ENCODE data around the gene CRYGN. TPM values are rescaled to one million over a fixed set of nuclear protein-coding genes. Genes with fewer than 3 reads are reported as not detected.

CRYGN gene
- total RNA-seq, 1 donor from 2014 or later, result 2.5 TPM

DNA sequence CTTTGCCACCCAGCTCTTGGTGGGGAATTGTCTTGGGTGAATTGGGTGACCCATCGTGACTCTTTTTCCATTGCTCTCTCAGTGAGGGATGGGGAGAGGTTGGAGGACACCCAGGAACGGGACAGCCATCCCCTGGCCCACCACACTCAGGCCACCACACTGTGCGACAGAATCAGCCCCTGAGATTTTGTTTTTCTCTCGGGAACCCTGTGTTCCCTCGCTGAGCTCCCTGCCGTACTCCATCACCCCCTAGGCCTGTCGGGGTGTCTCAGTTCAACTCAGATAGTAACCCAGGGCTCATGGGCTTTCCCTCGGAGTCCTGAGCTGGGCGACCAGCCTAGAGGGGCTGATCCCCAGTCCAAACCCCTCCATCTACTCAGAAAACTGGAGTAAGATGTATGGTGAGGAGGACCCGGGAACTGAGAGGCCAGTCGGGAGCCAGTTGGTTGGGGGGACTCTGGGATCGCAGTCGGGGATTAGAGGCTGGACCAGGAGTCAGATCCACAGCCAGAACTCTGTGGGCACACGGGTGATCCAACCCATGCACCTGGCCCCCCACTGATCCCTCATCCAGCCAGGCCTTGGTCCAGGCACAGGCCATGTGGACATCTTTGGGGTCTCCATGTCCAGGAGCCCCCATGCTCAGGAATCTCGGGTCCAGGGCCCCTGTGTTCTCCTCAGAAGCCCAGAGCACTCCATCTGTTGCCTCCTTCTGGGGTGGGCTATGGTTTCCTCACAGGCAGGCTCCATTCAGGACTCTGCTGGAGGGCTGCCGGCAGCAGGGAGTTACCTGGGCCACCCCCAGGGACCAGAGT lies 9.3 kb downstream of the CRYGN start:
- Mint-ChIP-seq H3K36me3 (ENCODE audit: insufficient read depth) (peaks cover 1% of the 10 kb centered on the region), H3K4me3 (ENCODE audit: low read depth) (no peak overlapping the region), H3K9me3 (ENCODE audit: low read depth) (no peaks in the 10 kb centered on the region), H3K27me3 (no peaks in the 10 kb centered on the region), H3K27ac (no peak overlapping the region), H3K4me1 (ENCODE audit: low read depth) (peaks cover 24% of the 10 kb centered on the region)
- TF ChIP-seq, protein P1, sequence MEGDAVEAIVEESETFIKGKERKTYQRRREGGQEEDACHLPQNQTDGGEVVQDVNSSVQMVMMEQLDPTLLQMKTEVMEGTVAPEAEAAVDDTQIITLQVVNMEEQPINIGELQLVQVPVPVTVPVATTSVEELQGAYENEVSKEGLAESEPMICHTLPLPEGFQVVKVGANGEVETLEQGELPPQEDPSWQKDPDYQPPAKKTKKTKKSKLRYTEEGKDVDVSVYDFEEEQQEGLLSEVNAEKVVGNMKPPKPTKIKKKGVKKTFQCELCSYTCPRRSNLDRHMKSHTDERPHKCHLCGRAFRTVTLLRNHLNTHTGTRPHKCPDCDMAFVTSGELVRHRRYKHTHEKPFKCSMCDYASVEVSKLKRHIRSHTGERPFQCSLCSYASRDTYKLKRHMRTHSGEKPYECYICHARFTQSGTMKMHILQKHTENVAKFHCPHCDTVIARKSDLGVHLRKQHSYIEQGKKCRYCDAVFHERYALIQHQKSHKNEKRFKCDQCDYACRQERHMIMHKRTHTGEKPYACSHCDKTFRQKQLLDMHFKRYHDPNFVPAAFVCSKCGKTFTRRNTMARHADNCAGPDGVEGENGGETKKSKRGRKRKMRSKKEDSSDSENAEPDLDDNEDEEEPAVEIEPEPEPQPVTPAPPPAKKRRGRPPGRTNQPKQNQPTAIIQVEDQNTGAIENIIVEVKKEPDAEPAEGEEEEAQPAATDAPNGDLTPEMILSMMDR (IDR thresholded peaks at IDR 0.05; ENCODE audit: unreplicated experiment), result no peak
- no peak for DNase-seq (ENCODE audit: low spot score, unreplicated experiment)

DNA sequence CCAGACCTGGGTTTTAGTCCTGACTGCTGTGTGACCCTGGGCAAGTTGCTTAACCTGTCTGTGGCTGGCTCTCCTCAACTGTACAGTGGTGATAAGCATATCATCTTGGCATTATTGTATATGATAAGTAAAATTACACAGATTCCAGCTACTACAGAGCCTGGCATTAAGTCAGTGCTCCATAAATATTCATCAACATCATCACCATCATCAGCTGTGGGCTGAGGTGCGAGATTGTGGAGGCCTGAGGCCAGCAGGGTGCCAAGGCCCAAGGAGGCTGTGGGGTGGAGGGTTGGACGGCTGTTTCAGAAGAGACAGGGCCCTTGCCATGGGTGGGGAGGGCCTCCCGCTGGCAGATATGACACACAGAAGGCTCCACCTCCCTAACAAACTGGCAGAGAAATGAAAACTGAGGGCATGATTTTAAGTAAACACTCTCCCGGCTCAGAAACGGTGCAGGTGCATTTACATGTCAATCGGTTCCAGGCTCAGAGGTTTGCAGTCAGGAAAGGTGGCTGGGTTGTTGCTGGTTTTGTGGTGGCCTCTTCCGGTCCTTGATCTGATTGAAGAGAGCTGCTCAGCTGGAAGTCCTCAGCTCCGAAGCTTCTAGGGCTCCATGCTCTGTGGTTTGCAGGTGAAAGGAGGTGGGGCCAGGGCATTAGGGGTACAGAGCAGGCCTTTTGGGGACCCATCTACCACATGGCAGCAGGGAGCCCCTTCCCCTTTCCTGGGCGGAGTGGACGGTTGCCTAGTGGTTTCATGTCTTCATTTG lies 10.2 kb downstream of the CRYGN start:
- Mint-ChIP-seq H3K4me3 (ENCODE audit: low read depth) (no peak overlapping the region), H3K4me1 (ENCODE audit: low read depth) (peaks cover 24% of the 10 kb centered on the region), H3K27ac (peak overlapping the region; percentile 97), H3K9me3 (ENCODE audit: low read depth) (no peaks in the 10 kb centered on the region), H3K27me3 (no peaks in the 10 kb centered on the region), H3K36me3 (ENCODE audit: insufficient read depth) (peaks cover 1% of the 10 kb centered on the region)
- DNase-seq (ENCODE audit: low spot score, unreplicated experiment), result no peak
- TF ChIP-seq, protein P1 (IDR thresholded peaks at IDR 0.05; ENCODE audit: unreplicated experiment), result no peak

DNA sequence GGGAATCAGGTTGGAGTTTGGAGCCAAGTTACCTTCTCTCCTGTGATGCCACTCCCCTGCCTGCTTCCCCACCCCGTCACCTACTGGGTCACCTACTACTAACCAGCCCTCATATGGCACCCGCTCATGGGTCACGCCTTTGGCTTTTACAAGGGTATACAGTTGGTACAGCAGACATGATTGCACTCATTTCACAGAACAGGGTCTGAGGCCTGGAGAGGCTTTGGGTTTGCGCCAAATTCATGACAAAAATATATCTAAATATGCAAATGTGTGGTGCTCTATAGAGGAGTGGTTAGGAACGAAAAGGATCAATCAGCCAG lies 10.7 kb downstream of the CRYGN start:
- Mint-ChIP-seq H3K27ac (peak overlapping the region; percentile 97), H3K27me3 (no peaks in the 10 kb centered on the region), H3K36me3 (ENCODE audit: insufficient read depth) (peaks cover 1% of the 10 kb centered on the region), H3K4me3 (ENCODE audit: low read depth) (no peak overlapping the region), H3K4me1 (ENCODE audit: low read depth) (peaks cover 24% of the 10 kb centered on the region), H3K9me3 (ENCODE audit: low read depth) (no peaks in the 10 kb centered on the region)
- TF ChIP-seq, protein P1 (IDR thresholded peaks at IDR 0.05; ENCODE audit: unreplicated experiment), result no peak
- no peak for DNase-seq (ENCODE audit: low spot score, unreplicated experiment)

- Mint-ChIP-seq H3K4me3 (ENCODE audit: low read depth) (peak overlapping the region; percentile 27), H3K27me3 (no peaks in the 10 kb centered on the region), H3K27ac (peak overlapping the region; percentile 97), H3K9me3 (ENCODE audit: low read depth) (no peaks in the 10 kb centered on the region), H3K4me1 (ENCODE audit: low read depth) (peaks cover 24% of the 10 kb centered on the region), H3K36me3 (ENCODE audit: insufficient read depth) (peaks cover 1% of the 10 kb centered on the region)
- TF ChIP-seq, protein P1 (IDR thresholded peaks at IDR 0.05; ENCODE audit: unreplicated experiment), result no peak
- no peak for DNase-seq (ENCODE audit: low spot score, unreplicated experiment)
These were observed 11.3 kb downstream of the CRYGN start for GRCh38 chr7:151428378-151429236.
